Measurements from ENCODE around the gene CLK4. TPM values are rescaled to one million over a fixed set of nuclear protein-coding genes. Genes with fewer than 3 reads are reported as not detected.

CLK4 gene
- polyA plus RNA-seq (2011; rRNA removed): 21.8 and 26.0 TPM in 2 replicates
- 4.6 and 5.0 TPM in 2 replicates for polyA plus RNA-seq (2012; cell fraction: cytosol; rRNA removed)
- 8.1 and 11.0 TPM in 2 replicates for polyA plus RNA-seq (2012; cell fraction: nucleus; rRNA removed)
- 12.6 to 14.1 TPM (median 13.1 TPM) in 3 replicates for polyA plus RNA-seq (2017; fragmentation: RNase III; extraction: RNeasy Plus Mini Kit Qiagen cat#74134 plus additional on column Dnase treatment)
- 15.2 and 18.9 TPM in 2 replicates for polyA minus RNA-seq (2011; rRNA and poly(A)+ RNA removed)

DNA sequence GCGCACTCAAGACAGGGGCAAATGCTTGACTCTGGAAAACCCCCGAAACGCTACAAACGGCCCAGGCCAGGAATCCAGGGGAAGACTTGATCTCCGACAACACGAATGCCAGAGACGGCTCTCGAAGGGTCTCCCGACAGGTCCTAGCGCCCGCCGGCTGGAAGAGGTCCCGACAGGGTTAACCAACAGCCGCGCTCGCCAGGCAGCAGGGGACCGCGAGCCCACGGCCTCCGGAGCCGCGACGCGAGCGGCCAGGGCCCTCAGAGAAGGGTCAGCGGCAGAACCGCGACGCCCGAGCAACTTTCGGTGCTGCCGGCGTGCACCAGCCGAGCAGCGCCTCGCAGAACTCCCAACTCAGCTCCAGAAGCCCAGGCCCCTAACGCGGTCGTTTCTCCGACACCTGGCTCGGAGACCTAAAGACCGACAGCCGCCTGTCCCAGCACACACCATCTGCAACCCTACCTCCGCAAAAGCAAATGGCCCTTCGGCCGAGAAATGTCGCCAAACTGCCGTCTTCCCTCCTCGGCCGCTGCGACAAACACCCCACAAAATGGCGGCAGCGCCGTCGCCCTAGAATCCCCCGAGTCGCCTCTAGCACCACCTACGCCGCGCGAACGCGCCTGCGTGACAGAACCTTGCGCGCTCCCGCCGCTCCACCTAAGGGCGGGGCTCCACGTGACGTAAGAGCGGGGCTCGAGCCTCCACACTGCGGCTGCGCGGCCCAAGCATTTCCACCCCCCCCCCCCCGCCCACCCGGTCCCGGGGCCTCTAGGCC is at the start of gene CLK4:
Gene CLK4, minus strand, starts transcription at position 567 of the 775 bp plus-strand sequence. CDS start 3,634 bp downstream, outside the sequence.
- H3K27ac ChIP-seq: peak within 1 kb of the TSS; percentile 95
- ChIA-PET POLR2A (interaction anchor here (1.7 kb wide), 1 partner anchor 26 kb away, joined by 3 read pairs; no protein-coding TSS in a partner anchor), CTCF (interaction anchor here (1.5 kb wide), 1 partner anchor 21 kb away, joined by 3 read pairs; no protein-coding TSS in a partner anchor)
- TF ChIP-seq ESRRA (IDR thresholded peaks at IDR 0.05; ENCODE audit: borderline replicate concordance, low read length) (no peak), SREBF2 (IDR thresholded peaks at IDR 0.05) (no peak), KDM5A (IDR thresholded peaks at IDR 0.05) (0 out of 2 replicates have a peak, but pooled peaks have one; percentile 39), JUN (IDR thresholded peaks at IDR 0.05) (peak; percentile 63 to 64; a peak in 3 of 5 replicates), NR3C1 (IDR thresholded peaks at IDR 0.05) (no peak), POLR2A (IDR thresholded peaks at IDR 0.05; ENCODE audit: low read length) (peak; percentile 88), SMC3 (IDR thresholded peaks at IDR 0.05) (no peak), PHF8 (IDR thresholded peaks at IDR 0.05; ENCODE audit: borderline replicate concordance, low read depth) (peak; percentile 80), HOXA7 (CRISPR knock-in tag; IDR thresholded peaks at IDR 0.05) (no peak)
- TF ChIP-seq, protein P1, sequence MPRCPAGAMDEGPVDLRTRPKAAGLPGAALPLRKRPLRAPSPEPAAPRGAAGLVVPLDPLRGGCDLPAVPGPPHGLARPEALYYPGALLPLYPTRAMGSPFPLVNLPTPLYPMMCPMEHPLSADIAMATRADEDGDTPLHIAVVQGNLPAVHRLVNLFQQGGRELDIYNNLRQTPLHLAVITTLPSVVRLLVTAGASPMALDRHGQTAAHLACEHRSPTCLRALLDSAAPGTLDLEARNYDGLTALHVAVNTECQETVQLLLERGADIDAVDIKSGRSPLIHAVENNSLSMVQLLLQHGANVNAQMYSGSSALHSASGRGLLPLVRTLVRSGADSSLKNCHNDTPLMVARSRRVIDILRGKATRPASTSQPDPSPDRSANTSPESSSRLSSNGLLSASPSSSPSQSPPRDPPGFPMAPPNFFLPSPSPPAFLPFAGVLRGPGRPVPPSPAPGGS (IDR thresholded peaks at IDR 0.05): peak; percentile 69; the same call in 1 of the 3 replicates
- TF ChIP-seq, protein P2, sequence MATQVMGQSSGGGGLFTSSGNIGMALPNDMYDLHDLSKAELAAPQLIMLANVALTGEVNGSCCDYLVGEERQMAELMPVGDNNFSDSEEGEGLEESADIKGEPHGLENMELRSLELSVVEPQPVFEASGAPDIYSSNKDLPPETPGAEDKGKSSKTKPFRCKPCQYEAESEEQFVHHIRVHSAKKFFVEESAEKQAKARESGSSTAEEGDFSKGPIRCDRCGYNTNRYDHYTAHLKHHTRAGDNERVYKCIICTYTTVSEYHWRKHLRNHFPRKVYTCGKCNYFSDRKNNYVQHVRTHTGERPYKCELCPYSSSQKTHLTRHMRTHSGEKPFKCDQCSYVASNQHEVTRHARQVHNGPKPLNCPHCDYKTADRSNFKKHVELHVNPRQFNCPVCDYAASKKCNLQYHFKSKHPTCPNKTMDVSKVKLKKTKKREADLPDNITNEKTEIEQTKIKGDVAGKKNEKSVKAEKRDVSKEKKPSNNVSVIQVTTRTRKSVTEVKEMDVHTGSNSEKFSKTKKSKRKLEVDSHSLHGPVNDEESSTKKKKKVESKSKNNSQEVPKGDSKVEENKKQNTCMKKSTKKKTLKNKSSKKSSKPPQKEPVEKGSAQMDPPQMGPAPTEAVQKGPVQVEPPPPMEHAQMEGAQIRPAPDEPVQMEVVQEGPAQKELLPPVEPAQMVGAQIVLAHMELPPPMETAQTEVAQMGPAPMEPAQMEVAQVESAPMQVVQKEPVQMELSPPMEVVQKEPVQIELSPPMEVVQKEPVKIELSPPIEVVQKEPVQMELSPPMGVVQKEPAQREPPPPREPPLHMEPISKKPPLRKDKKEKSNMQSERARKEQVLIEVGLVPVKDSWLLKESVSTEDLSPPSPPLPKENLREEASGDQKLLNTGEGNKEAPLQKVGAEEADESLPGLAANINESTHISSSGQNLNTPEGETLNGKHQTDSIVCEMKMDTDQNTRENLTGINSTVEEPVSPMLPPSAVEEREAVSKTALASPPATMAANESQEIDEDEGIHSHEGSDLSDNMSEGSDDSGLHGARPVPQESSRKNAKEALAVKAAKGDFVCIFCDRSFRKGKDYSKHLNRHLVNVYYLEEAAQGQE (IDR thresholded peaks at IDR 0.05): peak; percentile 20; the same call in 1 of the 2 replicates
- TF ChIP-seq, protein P3, sequence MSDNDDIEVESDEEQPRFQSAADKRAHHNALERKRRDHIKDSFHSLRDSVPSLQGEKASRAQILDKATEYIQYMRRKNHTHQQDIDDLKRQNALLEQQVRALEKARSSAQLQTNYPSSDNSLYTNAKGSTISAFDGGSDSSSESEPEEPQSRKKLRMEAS (IDR thresholded peaks at IDR 0.05): peak; percentile 5; the same call in 1 of the 2 replicates
- TF ChIP-seq, protein P4, sequence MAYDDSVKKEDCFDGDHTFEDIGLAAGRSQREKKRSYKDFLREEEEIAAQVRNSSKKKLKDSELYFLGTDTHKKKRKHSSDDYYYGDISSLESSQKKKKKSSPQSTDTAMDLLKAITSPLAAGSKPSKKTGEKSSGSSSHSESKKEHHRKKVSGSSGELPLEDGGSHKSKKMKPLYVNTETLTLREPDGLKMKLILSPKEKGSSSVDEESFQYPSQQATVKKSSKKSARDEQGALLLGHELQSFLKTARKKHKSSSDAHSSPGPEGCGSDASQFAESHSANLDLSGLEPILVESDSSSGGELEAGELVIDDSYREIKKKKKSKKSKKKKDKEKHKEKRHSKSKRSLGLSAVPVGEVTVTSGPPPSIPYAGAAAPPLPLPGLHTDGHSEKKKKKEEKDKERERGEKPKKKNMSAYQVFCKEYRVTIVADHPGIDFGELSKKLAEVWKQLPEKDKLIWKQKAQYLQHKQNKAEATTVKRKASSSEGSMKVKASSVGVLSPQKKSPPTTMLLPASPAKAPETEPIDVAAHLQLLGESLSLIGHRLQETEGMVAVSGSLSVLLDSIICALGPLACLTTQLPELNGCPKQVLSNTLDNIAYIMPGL (CRISPR knock-in tag; IDR thresholded peaks at IDR 0.05; ENCODE audit: borderline replicate concordance): peak; percentile 55; the same call in 1 of the 2 replicates
- TF ChIP-seq, protein P5, sequence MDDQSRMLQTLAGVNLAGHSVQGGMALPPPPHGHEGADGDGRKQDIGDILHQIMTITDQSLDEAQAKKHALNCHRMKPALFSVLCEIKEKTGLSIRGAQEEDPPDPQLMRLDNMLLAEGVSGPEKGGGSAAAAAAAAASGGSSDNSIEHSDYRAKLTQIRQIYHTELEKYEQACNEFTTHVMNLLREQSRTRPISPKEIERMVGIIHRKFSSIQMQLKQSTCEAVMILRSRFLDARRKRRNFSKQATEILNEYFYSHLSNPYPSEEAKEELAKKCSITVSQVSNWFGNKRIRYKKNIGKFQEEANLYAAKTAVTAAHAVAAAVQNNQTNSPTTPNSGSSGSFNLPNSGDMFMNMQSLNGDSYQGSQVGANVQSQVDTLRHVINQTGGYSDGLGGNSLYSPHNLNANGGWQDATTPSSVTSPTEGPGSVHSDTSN (IDR thresholded peaks at IDR 0.05): no peak
- TF ChIP-seq, protein P6, sequence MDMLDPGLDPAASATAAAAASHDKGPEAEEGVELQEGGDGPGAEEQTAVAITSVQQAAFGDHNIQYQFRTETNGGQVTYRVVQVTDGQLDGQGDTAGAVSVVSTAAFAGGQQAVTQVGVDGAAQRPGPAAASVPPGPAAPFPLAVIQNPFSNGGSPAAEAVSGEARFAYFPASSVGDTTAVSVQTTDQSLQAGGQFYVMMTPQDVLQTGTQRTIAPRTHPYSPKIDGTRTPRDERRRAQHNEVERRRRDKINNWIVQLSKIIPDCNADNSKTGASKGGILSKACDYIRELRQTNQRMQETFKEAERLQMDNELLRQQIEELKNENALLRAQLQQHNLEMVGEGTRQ (IDR thresholded peaks at IDR 0.05): peak; percentile 80
- ATAC-seq: peak; percentile 91 to 93
- peak; percentile 88 to 96 for DNase-seq (ENCODE audit: low read depth in 1 of 2, low spot score in 1 of 2)
- peaks cover 22% of the 10 kb centered on the region for H3K9me3 ChIP-seq
- peak within 1 kb of the TSS; percentile 82 for H3K4me3 ChIP-seq
- 0% methylated on average over 19 of the region's 79 CpGs for WGBS (ENCODE audit: missing lambda C conversion rate)
- peak within 1 kb of the TSS; percentile 77 for H3K4me2 ChIP-seq
- peaks cover 14% of the 10 kb centered on the region for H3K4me1 ChIP-seq
- FAIRE-seq: no peak
